ENCODE measurements around the gene STRBP. TPM values are rescaled to one million over a fixed set of nuclear protein-coding genes. Genes with fewer than 3 reads are reported as not detected.
A peak's percentile ranks its signal among the peaks of the same experiment; 100 is the strongest.

STRBP gene
- total RNA-seq, 2 donors from 2014 or later, result 77.2 to 83.3 TPM

- H3K9ac ChIP-seq (ENCODE audit: extremely low read depth, low read length, poor library complexity, severe bottlenecking), result no peak overlapping the region
- Mint-ChIP-seq H3K27ac (no peak overlapping the region), H3K36me3 (ENCODE audit: low read depth) (no peaks in the 10 kb centered on the region), H3K27me3 (ENCODE audit: insufficient read depth) (peaks cover 4% of the 10 kb centered on the region), H3K4me3 (no peak overlapping the region), H3K4me1 (peaks cover 4% of the 10 kb centered on the region), H3K9me3 (no peaks in the 10 kb centered on the region)
- no peaks in the 10 kb centered on the region for H3K9me3 ChIP-seq (ENCODE audit: control insufficient read depth, low read length)
- H3K4me1 ChIP-seq (ENCODE audit: control insufficient read depth, insufficient read depth, low read length), result no peaks in the 10 kb centered on the region
- H3K4me3 ChIP-seq (ENCODE audit: low read length), result no peak overlapping the region
- no peak overlapping the region for H3K27ac ChIP-seq (ENCODE audit: low read depth, low read length)
- WGBS, 2 experiments (ENCODE audit: insufficient coverage in 1 of 2, insufficient read length in 1 of 2), result 91 to 93% methylated on average over 5 to 6 of the region's 6 CpGs
- no peak for TF ChIP-seq CTCF (conservative IDR thresholded peaks at IDR 0.05)
- H3K36me3 ChIP-seq (ENCODE audit: control insufficient read depth, insufficient read depth, low read length), result no peaks in the 10 kb centered on the region
- DNase-seq, result no peak
- no peaks in the 10 kb centered on the region for H3K27me3 ChIP-seq (ENCODE audit: control insufficient read depth, insufficient read depth, low read length, poor library complexity, severe bottlenecking)
Measured at GRCh38 chr9:123314617-123315016, 46.2 kb upstream of the STRBP start.

- no peaks in the 10 kb centered on the region for H3K4me1 Mint-ChIP-seq
- peak; percentile 66 for DNase-seq
- no peak overlapping the region for H3K27ac Mint-ChIP-seq
Measured at GRCh38 chr9:123312306-123312877, 44.0 kb upstream of the STRBP start.

GRCh38 chr9:123311250-123311752 is 42.9 kb upstream of the STRBP start:
- Mint-ChIP-seq H3K27ac (no peak overlapping the region), H3K9me3 (no peaks in the 10 kb centered on the region), H3K4me1 (no peaks in the 10 kb centered on the region), H3K36me3 (ENCODE audit: low read depth) (no peaks in the 10 kb centered on the region), H3K27me3 (ENCODE audit: insufficient read depth) (peaks cover 2% of the 10 kb centered on the region), H3K4me3 (no peak overlapping the region)
- no peak for DNase-seq
- Histone ChIP-seq H3K4me3 (ENCODE audit: low read length) (no peak overlapping the region), H3K9me3 (ENCODE audit: control insufficient read depth, low read length) (no peaks in the 10 kb centered on the region), H3K27ac (ENCODE audit: low read depth, low read length) (no peak overlapping the region), H3K27me3 (ENCODE audit: control insufficient read depth, insufficient read depth, low read length, poor library complexity, severe bottlenecking) (no peaks in the 10 kb centered on the region), H3K4me1 (ENCODE audit: control insufficient read depth, insufficient read depth, low read length) (no peaks in the 10 kb centered on the region), H3K9ac (ENCODE audit: extremely low read depth, low read length, poor library complexity, severe bottlenecking) (no peak overlapping the region), H3K36me3 (ENCODE audit: control insufficient read depth, insufficient read depth, low read length) (no peaks in the 10 kb centered on the region)
- WGBS, 2 experiments (ENCODE audit: insufficient coverage in 1 of 2, insufficient read length in 1 of 2), result 90 to 95% methylated on average over 9 of the region's 9 CpGs
- TF ChIP-seq CTCF (conservative IDR thresholded peaks at IDR 0.05), result no peak

More at GRCh38 chr9:123312306-123312877, 44.0 kb upstream of the STRBP start:
- no peaks in the 10 kb centered on the region for H3K9me3 Mint-ChIP-seq
- no peak overlapping the region for H3K4me3 Mint-ChIP-seq
- H3K27me3 Mint-ChIP-seq (ENCODE audit: insufficient read depth), result peaks cover 2% of the 10 kb centered on the region
- no peaks in the 10 kb centered on the region for H3K36me3 Mint-ChIP-seq (ENCODE audit: low read depth)
- Histone ChIP-seq H3K4me1 (ENCODE audit: control insufficient read depth, insufficient read depth, low read length) (no peaks in the 10 kb centered on the region), H3K27me3 (ENCODE audit: control insufficient read depth, insufficient read depth, low read length, poor library complexity, severe bottlenecking) (no peaks in the 10 kb centered on the region), H3K4me3 (ENCODE audit: low read length) (no peak overlapping the region), H3K9me3 (ENCODE audit: control insufficient read depth, low read length) (no peaks in the 10 kb centered on the region), H3K27ac (ENCODE audit: low read depth, low read length) (no peak overlapping the region), H3K9ac (ENCODE audit: extremely low read depth, low read length, poor library complexity, severe bottlenecking) (no peak overlapping the region), H3K36me3 (ENCODE audit: control insufficient read depth, insufficient read depth, low read length) (no peaks in the 10 kb centered on the region)
- no peak for TF ChIP-seq CTCF (conservative IDR thresholded peaks at IDR 0.05)
- WGBS, 2 experiments (ENCODE audit: insufficient coverage in 1 of 2, insufficient read length in 1 of 2), result 85 to 100% methylated on average over 1 to 4 of the region's 4 CpGs
